Activated CD4-positive, alpha-beta T cell treated with anti-CD3 and anti-CD28 coated beads for 1 hour (primary cell): ENCODE results near the gene UGT3A2.

ENCODE experiments used
- DNase-seq: peaks from one replicate; pipeline ENCODE4 v3.0.0-alpha.2; 2020

UGT3A2 gene

GRCh38 chr5:35999547-35999946, 67.1 kb downstream of the UGT3A2 start:
- no peak for DNase-seq

GRCh38 chr5:35996076-35996475, 70.6 kb downstream of the UGT3A2 start:
- no peak for DNase-seq

GRCh38 chr5:35990941-35991611, 75.6 kb downstream of the UGT3A2 start, which contains the start of gene UGT3A1:
UGT3A1 (minus strand) TSS chr5:35991390; CDS start chr5:35991240, 150 bp downstream.
- DNase-seq: no peak

- no peak for DNase-seq
These were observed 76.2 kb downstream of the UGT3A2 start for GRCh38 chr5:35990520-35990919.

- DNase-seq: no peak
These were observed 78.2 kb downstream of the UGT3A2 start for GRCh38 chr5:35988529-35988928.

GRCh38 chr5:35987776-35988175, 78.9 kb downstream of the UGT3A2 start:
- DNase-seq: no peak
